Left lung (tissue), 14 donors: ENCODE measurements around the gene SYNC. TPM values are rescaled to one million over a fixed set of nuclear protein-coding genes. Genes with fewer than 3 reads are reported as not detected.

Source experiments
- ATAC-seq: fragments of 200-7000 bp; cut with Tn5 transposase; one replicate; pipeline ENCODE4 v1.9.1; 2020; ENCODE audit warnings: moderate library complexity
- DNase-seq, 4 donors: peaks; one replicate each; pipeline ENCODE4 v3.0.0-alpha.2; 2013 to 2020
- H3K27ac ChIP-seq, 2 donors: fragments of 200-600 bp; sonication (generic) in 1 of 2; one replicate each; pipeline versions ENCODE4 v1.5.0 to v1.8.0; 2020 to 2021
- H3K27me3 ChIP-seq, 2 donors: fragments of 200-600 bp; sonication (generic) in 1 of 2; one replicate each; pipeline versions ENCODE4 v1.5.0 to v1.8.0; 2020 to 2021
- H3K36me3 ChIP-seq, 2 donors: fragments of 200-600 bp; sonication (generic) in 1 of 2; one replicate each; pipeline versions ENCODE4 v1.5.0 to v1.8.0; 2020 to 2021
- H3K4me1 ChIP-seq, 2 donors: fragments of 200-600 bp; one replicate each; pipeline ENCODE4 v1.8.0; 2021
- H3K4me3 ChIP-seq, 2 donors: fragments of 200-600 bp; sonication (generic) in 1 of 2; one replicate each; pipeline versions ENCODE4 v1.5.0 to v1.8.0; 2020 to 2021; ENCODE audit warnings: mild to moderate bottlenecking in 1 of 2
- H3K9me3 ChIP-seq, 2 donors: fragments of 200-600 bp; sonication (generic) in 1 of 2; one replicate each; pipeline versions ENCODE4 v1.5.0 to v1.8.0; 2020 to 2021
- intact Hi-C, 2 donors: fragments of 100-400 bp; cut with DNase I; formaldehyde crosslinking; loops; one replicate each; pipeline versions ENCODE4 v1.11.2 to v1.14.2; 2022
- long read RNA-seq, 12 donors: library from polyadenylated mRNA in 2 of 12; unstranded in 2 of 12; transcript quantifications; one replicate each; pipeline ENCODE4 v2.0.0 and lab custom pipeline, GENCODE V29; 2019 to 2026
- polyA plus RNA-seq, 6 donors: library from polyadenylated mRNA; unstranded; fragments of 120-200 nt; gene quantifications; one replicate each; pipeline ENCODE4 v1.2.1, GENCODE V29; 2013; ENCODE audit not compliant: insufficient read length in 6 of 6
- total RNA-seq, 2 donors: library from RNA; stranded (reverse); fragmentation: NEBNext Ultra II Directional; extraction: Animal tissue kit (Norgen Biotek cat#: 25700); gene quantifications; one replicate each; pipeline ENCODE4 v1.2.1, GENCODE V29; 2021
- TF ChIP-seq, protein P1 (sequence below), 2 donors: fragments of 200-600 bp; sonication (generic) in 1 of 2; IDR thresholded peaks; one replicate each; pipeline versions ENCODE4 v1.5.0 to v1.8.0; 2021; ENCODE audit warnings: antibody characterized with exemption in 2 of 2
- donor health status: DM: no; HTN: yes; CAD: no.
- donor health status: DM: no; HTN: no; CAD: no.

Gene SYNC
- total RNA-seq (10 to 100 TPM; 11.9 to 19.9 TPM), polyA plus RNA-seq (1 to 10 TPM; 3.1 to 5.8 (median 4.4) TPM)
- long read RNA-seq, donor 1, partial matches to known transcripts: 0 of 2 reads
- long read RNA-seq, donor 1, other reads (novel, unspliced or antisense): 0 of 2 reads
- long read RNA-seq, donor 2, partial matches to known transcripts: 75 of 76 reads
- long read RNA-seq, donor 2, other reads (novel, unspliced or antisense): 0 of 76 reads
- long read RNA-seq, donor 3, partial matches to known transcripts: 0 of 1 reads
- long read RNA-seq, donor 3, other reads (novel, unspliced or antisense): 0 of 1 reads
- long read RNA-seq, donor 4, partial matches to known transcripts: 2 of 5 reads
- long read RNA-seq, donor 4, other reads (novel, unspliced or antisense): 1 of 5 reads
- long read RNA-seq, donor 5, partial matches to known transcripts: 0 of 2 reads
- long read RNA-seq, donor 5, other reads (novel, unspliced or antisense): 0 of 2 reads
- long read RNA-seq, donor 6, partial matches to known transcripts: 0 of 2 reads
- long read RNA-seq, donor 6, other reads (novel, unspliced or antisense): 0 of 2 reads
- long read RNA-seq, donor 7, partial matches to known transcripts: 0 of 44 reads
- long read RNA-seq, donor 7, other reads (novel, unspliced or antisense): 44 of 44 reads
- long read RNA-seq, donor 8, partial matches to known transcripts: 0 of 2 reads
- long read RNA-seq, donor 8, other reads (novel, unspliced or antisense): 0 of 2 reads
- long read RNA-seq, donor 9: 0 reads
- long read RNA-seq, donor 10, partial matches to known transcripts: 1 of 2 reads
- long read RNA-seq, donor 10, other reads (novel, unspliced or antisense): 0 of 2 reads
- long read RNA-seq, donor 11, partial matches to known transcripts: 100 of 102 reads
- long read RNA-seq, donor 11, other reads (novel, unspliced or antisense): 0 of 102 reads
- long read RNA-seq, donor 12, partial matches to known transcripts: 237 of 311 reads
- long read RNA-seq, donor 12, other reads (novel, unspliced or antisense): 74 of 311 reads

DNA sequence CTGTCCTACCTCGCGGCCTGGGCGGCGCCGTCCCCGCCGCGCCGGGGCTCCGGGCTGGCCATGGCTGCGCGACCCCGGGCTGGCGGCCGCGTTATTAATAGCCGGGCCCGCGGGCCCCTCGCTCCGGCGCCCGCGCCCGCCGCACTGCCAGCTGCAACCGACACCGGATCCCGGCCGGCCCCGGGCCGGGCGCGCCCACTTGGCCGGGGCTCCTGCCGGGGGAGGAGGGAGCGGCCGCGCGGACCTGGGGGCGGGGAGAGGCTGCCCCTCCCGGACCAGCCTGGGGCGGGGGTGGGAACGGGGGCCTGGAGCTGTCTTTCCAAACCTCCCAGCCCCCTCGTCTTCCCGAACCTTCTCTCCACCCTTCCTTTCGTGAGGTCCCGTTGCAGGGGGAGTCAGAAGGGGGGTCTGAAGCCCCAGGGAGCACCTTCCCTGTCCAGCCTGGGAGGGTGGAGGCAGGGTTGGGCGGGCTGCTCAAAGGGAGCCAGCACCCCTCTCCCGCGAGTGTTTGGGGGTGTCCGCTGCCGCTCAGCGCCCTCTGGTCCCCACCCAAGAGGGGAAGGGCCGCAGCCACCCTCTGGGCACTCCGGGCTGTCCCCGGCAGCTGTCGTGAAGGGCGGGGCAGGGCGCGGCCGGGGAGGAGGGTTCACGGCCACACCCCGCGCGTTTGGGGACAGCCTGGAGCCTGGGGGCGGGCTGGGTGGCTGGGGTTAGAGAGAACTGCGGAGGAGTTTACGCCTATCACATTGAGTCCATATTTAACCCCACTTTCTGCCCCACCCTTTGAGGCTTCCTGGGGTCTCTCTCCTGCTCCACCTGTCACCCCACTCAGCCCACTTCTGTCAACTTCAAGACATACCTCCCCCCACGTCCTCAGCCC lies at the start of gene SYNC:
SYNC (minus strand) TSS at position 172 of the 880 bp plus-strand sequence; CDS start at position 62, 110 bp downstream.
- DNase-seq (peak in 3 of 4 donors; percentile 47 to 91 (median 78)), ATAC-seq (peak; percentile 81)
- Histone ChIP-seq H3K4me1 (peaks cover 18 to 27% of the 10 kb centered on the region in 2 donors), H3K27ac (peak within 1 kb of the TSS; percentile 73 to 86), H3K4me3 (peak within 1 kb of the TSS; percentile 54 to 58), H3K27me3 (peaks cover 0 to 34% of the 10 kb centered on the region in 2 donors), H3K36me3 (no peaks in the 10 kb centered on the region), H3K9me3 (no peaks in the 10 kb centered on the region)
- intact Hi-C loops: no loop called here
- TF ChIP-seq, protein P1, sequence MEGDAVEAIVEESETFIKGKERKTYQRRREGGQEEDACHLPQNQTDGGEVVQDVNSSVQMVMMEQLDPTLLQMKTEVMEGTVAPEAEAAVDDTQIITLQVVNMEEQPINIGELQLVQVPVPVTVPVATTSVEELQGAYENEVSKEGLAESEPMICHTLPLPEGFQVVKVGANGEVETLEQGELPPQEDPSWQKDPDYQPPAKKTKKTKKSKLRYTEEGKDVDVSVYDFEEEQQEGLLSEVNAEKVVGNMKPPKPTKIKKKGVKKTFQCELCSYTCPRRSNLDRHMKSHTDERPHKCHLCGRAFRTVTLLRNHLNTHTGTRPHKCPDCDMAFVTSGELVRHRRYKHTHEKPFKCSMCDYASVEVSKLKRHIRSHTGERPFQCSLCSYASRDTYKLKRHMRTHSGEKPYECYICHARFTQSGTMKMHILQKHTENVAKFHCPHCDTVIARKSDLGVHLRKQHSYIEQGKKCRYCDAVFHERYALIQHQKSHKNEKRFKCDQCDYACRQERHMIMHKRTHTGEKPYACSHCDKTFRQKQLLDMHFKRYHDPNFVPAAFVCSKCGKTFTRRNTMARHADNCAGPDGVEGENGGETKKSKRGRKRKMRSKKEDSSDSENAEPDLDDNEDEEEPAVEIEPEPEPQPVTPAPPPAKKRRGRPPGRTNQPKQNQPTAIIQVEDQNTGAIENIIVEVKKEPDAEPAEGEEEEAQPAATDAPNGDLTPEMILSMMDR (IDR thresholded peaks at IDR 0.05): no peak

DNA sequence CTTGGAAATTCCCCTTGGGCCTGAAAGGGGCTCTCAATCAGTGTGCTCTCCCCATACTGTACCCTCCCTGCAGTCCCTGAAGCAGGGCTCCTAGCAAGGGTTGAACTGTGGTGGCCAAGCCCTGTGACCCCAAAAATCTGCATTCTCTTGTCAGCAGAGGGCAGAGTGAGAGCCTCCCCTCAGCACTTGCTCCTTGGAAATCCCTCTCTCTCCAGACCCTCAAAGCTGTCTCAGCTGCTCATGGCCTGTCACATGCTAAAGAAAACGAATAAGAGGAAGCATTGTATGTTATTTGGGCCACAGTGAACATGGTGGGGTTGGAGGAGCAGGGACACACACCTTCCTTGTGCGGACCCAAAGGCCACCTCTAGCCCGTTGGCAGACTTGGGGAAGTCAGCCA lies 47.2 kb upstream of the SYNC start:
- Histone ChIP-seq H3K27me3 (peaks cover 0 to 16% of the 10 kb centered on the region in 2 donors), H3K36me3 (no peaks in the 10 kb centered on the region), H3K27ac (no peak overlapping the region), H3K4me3 (no peak overlapping the region), H3K9me3 (no peaks in the 10 kb centered on the region), H3K4me1 (peaks cover 9 to 17% of the 10 kb centered on the region in 2 donors)
- TF ChIP-seq, protein P1 (IDR thresholded peaks at IDR 0.05): no peak
- DNase-seq: peak in 1 of 4 donors; percentile 16
- ATAC-seq: no peak
- intact Hi-C loops: no loop called here

DNA sequence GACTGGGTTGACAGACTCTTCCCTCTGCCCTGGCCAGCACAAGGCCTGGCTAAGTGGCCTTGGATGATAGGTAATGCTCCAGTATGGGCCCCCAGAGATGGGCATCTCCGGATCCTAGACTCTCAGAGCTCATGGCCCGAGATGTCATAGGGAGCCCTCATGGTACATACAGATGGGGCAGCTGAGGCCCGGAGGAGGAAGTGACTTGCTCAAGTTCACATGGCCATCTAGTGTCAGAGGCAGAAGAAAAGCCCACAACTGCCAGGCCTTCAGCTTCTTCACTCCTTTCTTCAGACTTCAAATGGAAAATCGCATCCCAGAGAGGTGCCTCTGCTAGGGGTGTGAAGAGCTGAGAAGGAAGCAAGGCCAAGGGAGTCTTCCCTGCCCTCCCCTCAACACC lies 46.8 kb upstream of the SYNC start:
- H3K4me1 ChIP-seq: peaks cover 7 to 13% of the 10 kb centered on the region in 2 donors
- TF ChIP-seq, protein P1 (IDR thresholded peaks at IDR 0.05): no peak
- ATAC-seq: no peak
- H3K36me3 ChIP-seq: no peaks in the 10 kb centered on the region
- peak in 1 of 4 donors; percentile 7 for DNase-seq
- H3K27me3 ChIP-seq: peaks cover 0 to 12% of the 10 kb centered on the region in 2 donors
- intact Hi-C loops: no loop called here
- H3K27ac ChIP-seq: no peak overlapping the region
- no peaks in the 10 kb centered on the region for H3K9me3 ChIP-seq
- no peak overlapping the region for H3K4me3 ChIP-seq

DNA sequence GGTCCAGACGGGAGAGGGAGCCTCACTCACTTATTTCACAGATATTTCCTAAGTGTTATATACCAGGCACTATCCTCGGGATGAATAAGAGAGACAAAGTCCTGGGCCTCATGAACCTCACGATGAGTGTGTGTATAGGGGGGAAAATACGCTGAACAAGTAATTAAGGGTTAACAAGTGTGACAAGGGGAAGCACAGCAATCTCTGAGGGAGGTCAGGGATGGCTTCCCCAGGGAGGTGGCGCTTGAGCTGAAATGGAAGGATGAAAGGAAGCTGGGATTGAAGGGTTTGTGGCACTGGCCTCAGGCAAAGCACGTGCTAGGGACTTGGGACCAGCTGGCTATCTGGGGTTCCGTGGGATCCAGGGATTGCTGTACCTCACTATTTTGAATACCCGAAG lies 46.4 kb upstream of the SYNC start:
- H3K27ac ChIP-seq: no peak overlapping the region
- H3K9me3 ChIP-seq: no peaks in the 10 kb centered on the region
- H3K27me3 ChIP-seq: peaks cover 0 to 8% of the 10 kb centered on the region in 2 donors
- no peak overlapping the region for H3K4me3 ChIP-seq
- DNase-seq: no peak
- TF ChIP-seq, protein P1 (IDR thresholded peaks at IDR 0.05): no peak
- H3K4me1 ChIP-seq: peaks cover 6 to 9% of the 10 kb centered on the region in 2 donors
- intact Hi-C loops: no loop called here
- no peaks in the 10 kb centered on the region for H3K36me3 ChIP-seq
- ATAC-seq: no peak
